Activated naive CD8-positive, alpha-beta T cell treated with anti-CD3 and anti-CD28 coated beads for 36 hours (primary cell): ENCODE results near the gene HLA-DMB. TPM values are rescaled to one million over a fixed set of nuclear protein-coding genes. Genes with fewer than 3 reads are reported as not detected.
"Not testable (repeated sequence)": the region's sequence is repeated elsewhere in the genome, so short reads cannot be mapped to it uniquely, and the experiment has no call there.

ENCODE experiments used
- DNase-seq: peaks from one replicate; pipeline ENCODE4 v3.0.0; 2021
- H3K27ac Mint-ChIP-seq: one replicate; pipeline ENCODE4 v1.8.0; 2022; ENCODE audit warnings: mild to moderate bottlenecking, moderate library complexity, mixed read lengths
- H3K27me3 Mint-ChIP-seq: one replicate; pipeline ENCODE4 v1.8.0; 2022; ENCODE audit warnings: mild to moderate bottlenecking, mixed read lengths
- H3K36me3 Mint-ChIP-seq: one replicate; pipeline ENCODE4 v1.8.0; 2021; ENCODE audit warnings: mild to moderate bottlenecking, mixed read lengths
- H3K4me1 Mint-ChIP-seq: one replicate; pipeline ENCODE4 v1.8.0; 2021; ENCODE audit warnings: mixed read lengths
- H3K4me3 Mint-ChIP-seq: one replicate; pipeline ENCODE4 v1.8.0; 2022; ENCODE audit warnings: mild to moderate bottlenecking, moderate library complexity, mixed read lengths
- H3K9me3 Mint-ChIP-seq: one replicate; pipeline ENCODE4 v1.8.0; 2022; ENCODE audit warnings: mixed read lengths
- total RNA-seq, 2 experiments: library from RNA; stranded (reverse); gene quantifications; one replicate each; pipeline ENCODE4 v1.2.3, GENCODE V29; 2021

The HLA-DMB gene
- total RNA-seq, 2 experiments from 2014 or later: 4.6 to 6.1 TPM

- Mint-ChIP-seq H3K27me3 (no peaks in the 10 kb centered on the region), H3K36me3 (peaks cover 7% of the 10 kb centered on the region), H3K4me1 (peaks cover 84% of the 10 kb centered on the region), H3K9me3 (no peaks in the 10 kb centered on the region), H3K4me3 (no peak overlapping the region), H3K27ac (peak overlapping the region; percentile 98)
- no peak for DNase-seq
These were observed 5.1 kb upstream of the HLA-DMB start for GRCh38 chr6:32945953-32946352.

DNA sequence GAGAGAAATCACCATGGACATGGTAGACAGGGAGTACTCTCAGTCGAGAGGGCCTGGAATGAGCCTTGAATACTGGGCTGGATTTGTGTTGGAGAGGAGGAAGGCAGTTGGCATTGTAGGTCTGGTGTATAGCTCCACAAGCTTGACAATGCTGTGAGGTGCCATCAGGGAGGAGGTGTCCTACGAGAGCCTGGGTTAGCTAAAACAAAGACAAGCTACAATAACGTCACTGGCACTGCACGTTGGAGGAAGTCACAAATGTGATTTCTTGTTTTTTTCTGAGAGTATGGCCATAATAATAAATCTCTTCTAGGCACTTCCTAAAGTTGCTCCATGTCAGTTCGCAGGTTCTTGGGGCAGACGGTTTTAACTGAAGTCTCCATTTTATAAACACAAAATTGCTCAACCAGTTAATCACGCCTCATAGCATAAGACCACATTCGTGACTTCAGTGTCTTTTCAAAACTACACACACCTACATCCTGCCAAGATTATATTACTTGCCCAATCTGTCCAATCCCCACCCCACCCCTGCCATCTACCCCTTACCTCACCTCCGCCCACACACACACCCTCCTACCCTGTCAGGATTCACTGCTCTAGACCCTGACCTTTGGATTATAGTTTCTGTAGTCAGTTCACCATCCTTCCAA, 4.4 kb upstream of the HLA-DMB start:
- peaks cover 7% of the 10 kb centered on the region for H3K36me3 Mint-ChIP-seq
- H3K4me3 Mint-ChIP-seq: peak overlapping the region; percentile 48
- peak overlapping the region; percentile 98 for H3K27ac Mint-ChIP-seq
- H3K9me3 Mint-ChIP-seq: no peaks in the 10 kb centered on the region
- no peaks in the 10 kb centered on the region for H3K27me3 Mint-ChIP-seq
- H3K4me1 Mint-ChIP-seq: peaks cover 86% of the 10 kb centered on the region
- DNase-seq: peak; percentile 77

DNA sequence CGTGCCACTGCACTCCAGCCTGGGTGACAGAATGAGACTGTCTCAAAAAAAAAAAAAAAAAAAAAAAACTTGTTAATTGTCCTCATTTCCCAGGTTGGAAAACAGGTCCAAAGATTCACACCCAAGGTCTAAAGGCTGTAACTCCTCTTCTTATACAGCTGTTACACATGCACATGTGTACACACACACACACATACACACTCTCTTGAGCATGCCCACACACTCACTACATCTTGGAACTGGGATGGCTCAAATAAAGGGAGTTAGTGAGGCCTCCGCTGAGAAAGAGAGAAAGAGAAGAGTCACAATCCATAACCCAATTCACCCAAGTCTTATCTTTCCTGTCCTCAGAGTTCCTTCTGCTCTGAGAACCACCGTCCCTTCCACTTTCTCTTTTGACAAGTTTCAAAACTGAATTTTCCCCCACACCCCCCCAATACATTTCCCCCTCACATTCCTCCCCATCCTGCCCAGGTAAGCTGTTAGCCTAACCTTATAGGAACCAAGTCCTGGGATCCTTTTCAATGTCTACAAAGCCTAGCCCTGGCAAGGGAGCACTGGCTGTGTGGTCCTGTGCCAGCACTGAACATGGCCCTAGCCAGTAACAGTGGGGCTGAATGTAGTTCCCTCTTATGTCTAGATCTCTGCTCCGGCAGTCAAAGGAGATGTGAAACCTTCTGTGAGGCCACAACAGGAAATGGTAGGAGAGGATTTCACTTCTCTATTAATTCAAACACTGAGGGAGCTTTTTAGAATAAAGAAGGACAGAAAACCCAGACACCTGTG, 3.2 kb upstream of the HLA-DMB start:
- Mint-ChIP-seq H3K9me3 (no peaks in the 10 kb centered on the region), H3K27ac (peak overlapping the region; percentile 98), H3K36me3 (peaks cover 5% of the 10 kb centered on the region), H3K4me1 (peaks cover 82% of the 10 kb centered on the region), H3K4me3 (peak overlapping the region; percentile 90), H3K27me3 (no peaks in the 10 kb centered on the region)
- DNase-seq: peak; percentile 50

DNA sequence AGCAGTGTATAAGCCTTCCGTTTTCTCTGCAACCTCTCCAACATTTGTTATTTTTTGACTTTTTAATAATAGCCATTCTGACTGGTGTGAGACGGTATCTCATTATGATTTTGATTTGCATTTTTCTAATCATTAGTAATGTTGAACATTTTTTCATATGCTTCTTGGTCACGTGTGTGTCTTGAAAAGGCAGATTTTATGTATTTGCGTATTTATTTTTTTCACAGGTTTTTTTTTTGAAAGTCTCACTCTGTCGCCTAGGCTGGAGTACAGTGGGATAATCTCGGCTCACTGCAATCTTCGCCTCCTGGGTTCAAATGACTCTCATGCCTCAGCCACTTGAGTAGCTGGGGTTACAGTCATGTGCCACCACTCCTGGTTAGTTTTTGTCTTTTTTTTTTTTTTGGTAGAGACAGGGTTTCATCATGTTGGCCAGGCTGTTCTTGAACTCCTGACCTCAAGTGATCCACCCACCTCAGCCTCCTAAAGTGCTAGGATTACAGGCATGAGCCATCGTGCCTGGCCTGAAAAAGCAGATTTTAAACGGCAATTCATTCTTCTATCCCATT, 1.8 kb upstream of the HLA-DMB start:
- H3K27me3 Mint-ChIP-seq, H3K36me3 Mint-ChIP-seq, H3K9me3 Mint-ChIP-seq, DNase-seq, H3K4me3 Mint-ChIP-seq: not testable (repeated sequence)
- Mint-ChIP-seq H3K27ac (peak overlapping the region; percentile 28), H3K4me1 (peaks cover 68% of the 10 kb centered on the region)

- Mint-ChIP-seq H3K4me3 (peak overlapping the region; percentile 81), H3K27me3 (no peaks in the 10 kb centered on the region), H3K4me1 (peaks cover 57% of the 10 kb centered on the region), H3K9me3 (no peaks in the 10 kb centered on the region), H3K36me3 (peaks cover 5% of the 10 kb centered on the region), H3K27ac (peak overlapping the region; percentile 93)
- peak; percentile 55 for DNase-seq
These were observed 463 bp upstream of the HLA-DMB start for GRCh38 chr6:32941214-32941768.

DNA sequence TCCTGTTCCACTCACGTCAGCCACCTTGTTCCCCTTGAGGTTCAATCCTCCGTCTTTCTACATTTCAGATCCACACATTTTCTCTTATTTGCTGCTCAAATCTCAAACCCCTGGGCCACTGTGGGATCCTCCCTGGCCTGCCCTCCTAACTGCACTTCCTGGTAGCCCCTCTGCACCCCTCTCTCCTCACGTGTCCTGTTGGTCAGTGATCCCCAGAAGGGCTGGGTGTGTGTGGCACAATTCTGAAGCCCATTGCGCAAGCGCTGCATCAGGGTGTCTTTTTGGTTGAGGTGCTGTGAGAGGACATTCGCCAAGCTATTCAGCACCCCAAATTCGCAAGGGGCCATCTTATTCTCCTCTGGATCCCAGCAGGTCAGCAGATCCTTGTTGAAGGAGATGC, 2.3 kb downstream of the HLA-DMB start:
- Mint-ChIP-seq H3K4me1 (peaks cover 44% of the 10 kb centered on the region), H3K27me3 (no peaks in the 10 kb centered on the region), H3K36me3 (peaks cover 1% of the 10 kb centered on the region), H3K4me3 (no peak overlapping the region), H3K9me3 (no peaks in the 10 kb centered on the region), H3K27ac (no peak overlapping the region)
- DNase-seq: no peak

- H3K4me1 Mint-ChIP-seq: peaks cover 33% of the 10 kb centered on the region
- H3K36me3 Mint-ChIP-seq: peaks cover 1% of the 10 kb centered on the region
- no peaks in the 10 kb centered on the region for H3K27me3 Mint-ChIP-seq
- no peak for DNase-seq
- no peak overlapping the region for H3K4me3 Mint-ChIP-seq
- no peaks in the 10 kb centered on the region for H3K9me3 Mint-ChIP-seq
- no peak overlapping the region for H3K27ac Mint-ChIP-seq
These were observed 3.6 kb downstream of the HLA-DMB start for GRCh38 chr6:32937230-32937633.

DNA sequence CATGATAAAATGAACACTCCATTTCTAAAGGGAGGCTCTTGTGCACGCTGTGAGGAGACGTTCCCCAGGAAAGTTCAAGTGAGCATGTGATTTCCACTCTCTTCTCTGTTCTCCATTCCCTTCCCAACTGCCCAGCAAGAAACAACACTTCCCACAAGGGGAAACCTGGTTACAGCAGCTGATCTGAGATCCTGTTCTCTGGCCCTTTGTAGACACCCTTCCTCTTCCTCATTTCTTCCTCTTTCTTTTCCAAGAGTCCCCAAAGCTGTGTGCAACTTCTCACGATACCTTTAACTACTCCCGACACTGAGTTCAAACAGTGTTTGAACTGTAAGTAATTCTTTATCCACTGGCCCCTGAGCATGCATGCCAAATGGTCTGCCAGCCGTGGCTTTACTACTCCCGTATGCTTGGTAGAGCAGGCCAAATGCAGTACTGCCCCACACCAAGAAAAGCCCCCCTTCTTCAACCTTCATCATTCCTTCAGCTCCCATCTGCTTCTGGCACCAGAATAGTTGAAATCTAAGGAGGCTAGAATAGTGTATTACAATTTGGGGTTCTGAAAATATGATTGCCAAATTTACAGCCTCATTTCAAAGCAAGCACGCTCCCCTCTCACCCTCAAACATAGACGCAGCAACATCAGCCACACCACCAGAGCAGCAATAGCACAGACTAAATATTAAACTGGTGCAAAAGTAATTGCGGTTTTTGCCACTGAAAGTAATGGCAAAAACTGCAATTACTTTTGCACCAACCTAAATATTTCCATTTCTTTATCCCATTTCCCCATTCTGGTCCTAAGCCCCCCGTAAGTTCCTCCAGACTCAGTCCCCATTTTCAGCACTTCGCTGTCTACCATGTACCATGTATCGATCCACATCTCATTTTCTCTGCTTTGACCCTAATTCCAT, 4.3 kb downstream of the HLA-DMB start:
- peaks cover 1% of the 10 kb centered on the region for H3K36me3 Mint-ChIP-seq
- H3K4me1 Mint-ChIP-seq: peaks cover 26% of the 10 kb centered on the region
- H3K27me3 Mint-ChIP-seq: no peaks in the 10 kb centered on the region
- no peak overlapping the region for H3K27ac Mint-ChIP-seq
- no peak for DNase-seq
- no peak overlapping the region for H3K4me3 Mint-ChIP-seq
- H3K9me3 Mint-ChIP-seq: no peaks in the 10 kb centered on the region

- DNase-seq: no peak
- Mint-ChIP-seq H3K27ac (no peak overlapping the region), H3K36me3 (peaks cover 1% of the 10 kb centered on the region), H3K4me1 (peaks cover 18% of the 10 kb centered on the region), H3K4me3 (no peak overlapping the region), H3K9me3 (no peaks in the 10 kb centered on the region), H3K27me3 (no peaks in the 10 kb centered on the region)
These were observed 5.1 kb downstream of the HLA-DMB start for GRCh38 chr6:32935551-32936238.

- Mint-ChIP-seq H3K36me3 (peaks cover 1% of the 10 kb centered on the region), H3K27ac (no peak overlapping the region), H3K27me3 (no peaks in the 10 kb centered on the region), H3K4me3 (no peak overlapping the region), H3K4me1 (peaks cover 11% of the 10 kb centered on the region), H3K9me3 (no peaks in the 10 kb centered on the region)
- DNase-seq: peak; percentile 68
These were observed 7.2 kb downstream of the HLA-DMB start for GRCh38 chr6:32933661-32934085.

- Mint-ChIP-seq H3K4me1 (peaks cover 11% of the 10 kb centered on the region), H3K9me3 (no peaks in the 10 kb centered on the region), H3K27ac (no peak overlapping the region)
These were observed 8.5 kb downstream of the HLA-DMB start for GRCh38 chr6:32932132-32932868.

GRCh38 chr6:32931211-32931610, 9.6 kb downstream of the HLA-DMB start:
- Mint-ChIP-seq H3K27ac (no peak overlapping the region), H3K4me3 (no peak overlapping the region), H3K4me1 (peaks cover 11% of the 10 kb centered on the region), H3K27me3 (no peaks in the 10 kb centered on the region), H3K9me3 (no peaks in the 10 kb centered on the region), H3K36me3 (no peaks in the 10 kb centered on the region)
- no peak for DNase-seq

More at GRCh38 chr6:32932132-32932868, 8.5 kb downstream of the HLA-DMB start:
- no peak for DNase-seq
- Mint-ChIP-seq H3K36me3 (peaks cover 1% of the 10 kb centered on the region), H3K4me3 (no peak overlapping the region), H3K27me3 (no peaks in the 10 kb centered on the region)

DNA sequence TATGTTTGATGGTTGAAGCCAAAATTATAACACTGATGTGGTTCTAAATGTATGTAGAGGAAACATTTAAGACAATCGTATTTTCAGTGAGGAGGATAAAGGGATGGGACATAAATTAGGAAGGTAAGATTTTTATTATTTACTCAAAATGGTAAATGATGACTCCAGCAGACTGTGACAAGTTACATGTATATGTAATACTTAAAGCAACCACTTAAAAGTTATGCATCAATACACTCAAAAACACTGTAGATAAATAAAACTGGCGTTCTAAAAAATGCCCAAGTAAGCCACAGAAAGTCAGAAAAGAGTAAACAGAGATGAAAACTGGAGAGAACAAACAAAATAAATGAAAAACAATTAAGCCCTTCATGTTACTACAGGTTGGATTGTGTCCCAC, 18.7 kb downstream of the HLA-DMB start:
- Mint-ChIP-seq H3K27ac (no peak overlapping the region), H3K4me3 (no peak overlapping the region), H3K27me3 (peaks cover 13% of the 10 kb centered on the region), H3K9me3 (no peaks in the 10 kb centered on the region), H3K36me3 (no peaks in the 10 kb centered on the region), H3K4me1 (no peaks in the 10 kb centered on the region)
- no peak for DNase-seq
